H9 (cell line): Measurements from ENCODE around the gene COLQ. TPM values are rescaled to one million over a fixed set of nuclear protein-coding genes. Genes with fewer than 3 reads are reported as not detected.

ENCODE experiments used
- DNase-seq: peaks from one replicate; pipeline ENCODE4 v3.0.0-alpha.2; 2017
- H2AFZ ChIP-seq: one replicate; pipeline ENCODE4 v1.6.1; 2013; ENCODE audit warnings: mild to moderate bottlenecking, low read length, control low read depth, moderate library complexity
- H2AK5ac ChIP-seq: 2 replicates; pipeline ENCODE4 v1.6.1; 2013; ENCODE audit warnings: low read length, control low read depth, mixed read lengths; ENCODE audit not compliant: insufficient read length
- H2BK120ac ChIP-seq: one replicate; pipeline ENCODE4 v1.6.1; 2013; ENCODE audit warnings: low read depth, mild to moderate bottlenecking, low read length, control low read depth, inconsistent platforms; ENCODE audit not compliant: poor library complexity, severe bottlenecking
- H2BK12ac ChIP-seq: 2 replicates; pipeline ENCODE4 v1.6.1; 2013; ENCODE audit warnings: low read length, control low read depth, mixed read lengths, low read depth; ENCODE audit not compliant: insufficient read length
- H2BK15ac ChIP-seq: 2 replicates; pipeline ENCODE4 v1.6.1; 2013; ENCODE audit warnings: low read depth, low read length, control low read depth
- H2BK20ac ChIP-seq: one replicate; pipeline ENCODE4 v1.6.1; 2013; ENCODE audit warnings: low read depth, mild to moderate bottlenecking, low read length, control low read depth, inconsistent platforms; ENCODE audit not compliant: poor library complexity, severe bottlenecking
- H2BK5ac ChIP-seq: 2 replicates; pipeline ENCODE4 v1.6.1; 2013; ENCODE audit warnings: low read length, control low read depth, mixed read lengths; ENCODE audit not compliant: insufficient read length
- H3K14ac ChIP-seq: 2 replicates; pipeline ENCODE4 v1.6.1; 2013; ENCODE audit warnings: low read length, control low read depth; ENCODE audit not compliant: insufficient read depth
- H3K18ac ChIP-seq: 2 replicates; pipeline ENCODE4 v1.6.1; 2013; ENCODE audit warnings: low read depth, mild to moderate bottlenecking, mixed read lengths, low read length, control low read depth; ENCODE audit not compliant: insufficient read length
- H3K23ac ChIP-seq: 2 replicates; pipeline ENCODE4 v1.6.1; 2013; ENCODE audit warnings: low read length, control low read depth, mixed read lengths, low read depth; ENCODE audit not compliant: insufficient read length
- H3K23me2 ChIP-seq: 2 replicates; pipeline ENCODE4 v1.6.1; 2013; ENCODE audit warnings: low read depth, mild to moderate bottlenecking, mixed read lengths, low read length, control low read depth; ENCODE audit not compliant: insufficient read length, poor library complexity, severe bottlenecking
- H3K27ac ChIP-seq: 2 replicates; pipeline ENCODE4 v1.5.1; 2013; ENCODE audit warnings: low read length, control low read depth, mixed read lengths, low read depth; ENCODE audit not compliant: insufficient read length
- H3K27me3 ChIP-seq: 2 replicates; pipeline ENCODE4 v1.6.1; 2013; ENCODE audit warnings: low read length, control low read depth, inconsistent platforms; ENCODE audit not compliant: insufficient read depth
- H3K4ac ChIP-seq: 2 replicates; pipeline ENCODE4 v1.6.1; 2013; ENCODE audit warnings: low read depth, mild to moderate bottlenecking, control low read depth, inconsistent platforms, low read length, moderate library complexity
- H3K4me1 ChIP-seq: 2 replicates; pipeline ENCODE4 v1.6.1; 2013; ENCODE audit warnings: low read length, control low read depth, inconsistent platforms; ENCODE audit not compliant: insufficient read depth
- H3K4me2 ChIP-seq: 2 replicates; pipeline ENCODE4 v1.6.1; 2013; ENCODE audit warnings: low read length, control low read depth, mixed read lengths; ENCODE audit not compliant: insufficient read length, insufficient read depth
- H3K56ac ChIP-seq: 2 replicates; pipeline ENCODE4 v1.6.1; 2013; ENCODE audit warnings: low read depth, mild to moderate bottlenecking, mixed read lengths, low read length, control low read depth; ENCODE audit not compliant: insufficient read length
- H3K79me1 ChIP-seq: 2 replicates; pipeline ENCODE4 v1.6.1; 2013; ENCODE audit warnings: low read depth, mild to moderate bottlenecking, moderate library complexity, low read length, control low read depth, inconsistent platforms; ENCODE audit not compliant: insufficient read depth, poor library complexity, severe bottlenecking
- H3K79me2 ChIP-seq: 2 replicates; pipeline ENCODE4 v1.6.1; 2013; ENCODE audit warnings: low read length, control low read depth, inconsistent platforms; ENCODE audit not compliant: insufficient read depth
- H3K9ac ChIP-seq: 2 replicates; pipeline ENCODE4 v1.6.1; 2013; ENCODE audit warnings: low read length, control low read depth, mixed read lengths; ENCODE audit not compliant: insufficient read length; ENCODE audit errors: extremely low read depth
- H3K9me3 ChIP-seq: one replicate; pipeline ENCODE4 v1.6.1; 2013; ENCODE audit warnings: low read depth, low read length, inconsistent platforms; ENCODE audit not compliant: control insufficient read depth
- H3T11ph ChIP-seq: one replicate; pipeline ENCODE4 v1.6.1; 2013; ENCODE audit warnings: mild to moderate bottlenecking, low read length, control low read depth, inconsistent platforms
- H4K20me1 ChIP-seq: one replicate; pipeline ENCODE4 v1.6.1; 2013; ENCODE audit not compliant: control insufficient read depth, insufficient read length, insufficient read depth
- H4K5ac ChIP-seq: 2 replicates; pipeline ENCODE4 v1.6.1; 2013; ENCODE audit warnings: low read depth, mild to moderate bottlenecking, mixed read lengths, low read length, control low read depth; ENCODE audit not compliant: insufficient read length
- H4K8ac ChIP-seq: replicated peaks from 2 replicates; pipeline ENCODE4 v1.6.1; 2013; ENCODE audit warnings: low read length, control low read depth, mixed read lengths, low read depth; ENCODE audit not compliant: insufficient read length
- H4K91ac ChIP-seq: 2 replicates; pipeline ENCODE4 v1.6.1; 2013; ENCODE audit warnings: low read depth, mild to moderate bottlenecking, moderate library complexity, mixed read lengths, low read length, control low read depth; ENCODE audit not compliant: insufficient read length
- H3K27ac Mint-ChIP-seq, 3 experiments: 2 replicates in 2 of 3; 3 replicates in 1 of 3; pipeline ENCODE4 v1.8.0; 2020 to 2021; ENCODE audit warnings: mixed read lengths in 3 of 3, mild to moderate bottlenecking in 1 of 3, moderate library complexity in 1 of 3
- H3K27me3 Mint-ChIP-seq: 2 replicates; pipeline ENCODE4 v1.8.0; 2021; ENCODE audit warnings: low read depth, mild to moderate bottlenecking, moderate library complexity, mixed read lengths
- H3K36me3 Mint-ChIP-seq, 3 experiments: 2 replicates in 2 of 3; 3 replicates in 1 of 3; pipeline ENCODE4 v1.8.0; 2020 to 2021; ENCODE audit warnings: low read depth in 3 of 3, mixed read lengths in 3 of 3; ENCODE audit not compliant: insufficient read depth in 1 of 3
- H3K4me1 Mint-ChIP-seq, 2 experiments: 2 replicates each; pipeline ENCODE4 v1.8.0; 2020; ENCODE audit warnings: mixed read lengths in 2 of 2
- H3K4me3 Mint-ChIP-seq, 2 experiments: 2 replicates in 1 of 2; 3 replicates in 1 of 2; pipeline ENCODE4 v1.8.0; 2020 to 2021; ENCODE audit warnings: mild to moderate bottlenecking in 2 of 2, mixed read lengths in 2 of 2, moderate library complexity in 1 of 2
- H3K9me3 Mint-ChIP-seq, 2 experiments: 2 replicates in 1 of 2; 3 replicates in 1 of 2; pipeline ENCODE4 v1.8.0; 2020; ENCODE audit warnings: mild to moderate bottlenecking in 2 of 2, mixed read lengths in 2 of 2, moderate library complexity in 1 of 2
- WGBS: extraction: QIAGEN DNeasy Blood & Tissue Kit; methylation state at CpG from one replicate; pipeline ENCODE4 v1.1.7; 2013; ENCODE audit warnings: missing lambda C conversion rate, low lambda C conversion rate, mixed read lengths; ENCODE audit not compliant: insufficient read length; ENCODE audit errors: extremely low coverage; 5-methylcytosine and 5-hydroxymethylcytosine counted together
- total RNA-seq: library from RNA; stranded (reverse); gene quantifications from 2 replicates; pipeline ENCODE4 v1.2.1, GENCODE V29; 2021
- TF ChIP-seq, protein P1 (sequence below): fragments of 200-600 bp; sonication (generic); conservative IDR thresholded peaks from 3 replicates; pipeline ENCODE4 v1.8.0; 2021; ENCODE audit warnings: antibody characterized with exemption, mild to moderate bottlenecking

Gene COLQ
- total RNA-seq, 1 experiment from 2014 or later: 0.61 TPM

DNA sequence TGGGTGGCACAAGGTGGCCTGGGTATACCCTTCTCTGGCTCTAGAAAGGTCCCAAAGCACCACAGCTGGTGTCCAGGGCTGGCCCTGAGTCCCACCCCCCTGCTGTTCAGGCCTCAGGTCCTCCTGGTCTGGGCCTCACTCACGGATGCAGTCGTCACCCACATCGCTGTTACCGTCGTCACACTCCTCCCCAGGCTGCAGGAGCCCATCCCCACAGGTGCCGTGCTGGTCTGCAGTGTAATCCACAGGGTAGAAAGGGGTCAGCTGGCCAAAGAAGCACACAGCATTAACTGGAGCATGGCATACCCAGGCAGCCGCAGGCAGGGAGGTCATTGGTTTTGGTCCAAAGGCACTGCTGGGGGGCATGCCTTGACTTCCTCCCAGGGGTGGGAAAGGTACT lies 65.8 kb downstream of the COLQ start:
- no peak overlapping the region for H4K91ac ChIP-seq
- no peak overlapping the region for H3T11ph ChIP-seq
- WGBS: no CpG with 5 or more reads among the region's 7 CpGs
- no peaks in the 10 kb centered on the region for H4K20me1 ChIP-seq
- no peaks in the 10 kb centered on the region; the same call in 1 of the 2 replicates for H3K27me3 Mint-ChIP-seq
- H3K27me3 ChIP-seq: no peaks in the 10 kb centered on the region
- no peak overlapping the region for H2BK120ac ChIP-seq
- H3K9me3 ChIP-seq: no peaks in the 10 kb centered on the region
- no peak overlapping the region for H2BK15ac ChIP-seq
- no peaks in the 10 kb centered on the region for H3K9me3 Mint-ChIP-seq
- no peak overlapping the region for H3K4me3 Mint-ChIP-seq
- no peak overlapping the region for H3K23ac ChIP-seq
- H3K4me1 Mint-ChIP-seq: no peaks in the 10 kb centered on the region
- no peak overlapping the region for H3K9ac ChIP-seq
- no peaks in the 10 kb centered on the region for H3K4me1 ChIP-seq
- no peaks in the 10 kb centered on the region for H3K79me1 ChIP-seq
- no peaks in the 10 kb centered on the region for H3K36me3 Mint-ChIP-seq
- no peak overlapping the region for H3K27ac ChIP-seq
- H3K4me2 ChIP-seq: no peak overlapping the region
- no peak overlapping the region for H2BK12ac ChIP-seq
- no peak overlapping the region for H3K4ac ChIP-seq
- H3K14ac ChIP-seq: no peak overlapping the region; the same call in 1 of the 2 replicates
- no peaks in the 10 kb centered on the region for H3K79me2 ChIP-seq
- H3K23me2 ChIP-seq: no peaks in the 10 kb centered on the region
- H2AK5ac ChIP-seq: no peak overlapping the region
- no peak overlapping the region for H3K18ac ChIP-seq
- H4K5ac ChIP-seq: no peak overlapping the region
- H2BK5ac ChIP-seq: no peak overlapping the region
- no peak overlapping the region for H4K8ac ChIP-seq
- peak overlapping the region in 1 of 3 experiments; percentile 68; a peak in 1 of 7 replicates for H3K27ac Mint-ChIP-seq
- TF ChIP-seq, protein P1, sequence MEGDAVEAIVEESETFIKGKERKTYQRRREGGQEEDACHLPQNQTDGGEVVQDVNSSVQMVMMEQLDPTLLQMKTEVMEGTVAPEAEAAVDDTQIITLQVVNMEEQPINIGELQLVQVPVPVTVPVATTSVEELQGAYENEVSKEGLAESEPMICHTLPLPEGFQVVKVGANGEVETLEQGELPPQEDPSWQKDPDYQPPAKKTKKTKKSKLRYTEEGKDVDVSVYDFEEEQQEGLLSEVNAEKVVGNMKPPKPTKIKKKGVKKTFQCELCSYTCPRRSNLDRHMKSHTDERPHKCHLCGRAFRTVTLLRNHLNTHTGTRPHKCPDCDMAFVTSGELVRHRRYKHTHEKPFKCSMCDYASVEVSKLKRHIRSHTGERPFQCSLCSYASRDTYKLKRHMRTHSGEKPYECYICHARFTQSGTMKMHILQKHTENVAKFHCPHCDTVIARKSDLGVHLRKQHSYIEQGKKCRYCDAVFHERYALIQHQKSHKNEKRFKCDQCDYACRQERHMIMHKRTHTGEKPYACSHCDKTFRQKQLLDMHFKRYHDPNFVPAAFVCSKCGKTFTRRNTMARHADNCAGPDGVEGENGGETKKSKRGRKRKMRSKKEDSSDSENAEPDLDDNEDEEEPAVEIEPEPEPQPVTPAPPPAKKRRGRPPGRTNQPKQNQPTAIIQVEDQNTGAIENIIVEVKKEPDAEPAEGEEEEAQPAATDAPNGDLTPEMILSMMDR: no peak
- H3K56ac ChIP-seq: no peak overlapping the region
- no peak overlapping the region for H2BK20ac ChIP-seq
- H2AFZ ChIP-seq: no peak overlapping the region
- DNase-seq: no peak
